Tongue (tissue), 3 donors: ENCODE results near the gene PET117. TPM values are rescaled to one million over a fixed set of nuclear protein-coding genes. Genes with fewer than 3 reads are reported as not detected.
"Not testable (repeated sequence)": the region's sequence is repeated elsewhere in the genome, so short reads cannot be mapped to it uniquely, and the experiment has no call there.

Source experiments
- DNase-seq: peaks from one replicate; pipeline ENCODE4 v3.0.0-alpha.2; 2015
- small RNA-seq: library from RNA; depleted of rRNA; stranded (forward); fragments of <200 nt; gene quantifications from one replicate; pipeline ENCODE3, GENCODE V24; 2014; ENCODE audit warnings: low replicate concordance
- total RNA-seq: library from RNA; depleted of rRNA; stranded (reverse); fragments of >200 nt; gene quantifications from one replicate; pipeline ENCODE4 v1.2.3, GENCODE V29; 2014

Gene PET117
- total RNA-seq, 1 donor from 2014 or later, result 11.8 TPM

GRCh38 chr20:18164356-18164755 is 26.7 kb downstream of the PET117 start:
- no peak for DNase-seq

GRCh38 chr20:18165553-18165952 is 27.9 kb downstream of the PET117 start:
- DNase-seq, result no peak

- DNase-seq, result no peak
Measured at GRCh38 chr20:18166241-18166881, 28.7 kb downstream of the PET117 start.

- DNase-seq, result no peak
Measured at GRCh38 chr20:18166950-18167349, 29.3 kb downstream of the PET117 start.

GRCh38 chr20:18172379-18172778 is 34.7 kb downstream of the PET117 start:
- DNase-seq, result no peak

GRCh38 chr20:18174906-18175683 is 37.4 kb downstream of the PET117 start:
- no peak for DNase-seq

- no peak for DNase-seq
Measured at GRCh38 chr20:18176318-18176785, 38.7 kb downstream of the PET117 start.

GRCh38 chr20:18180366-18180765 is 42.7 kb downstream of the PET117 start:
- DNase-seq, result not testable (repeated sequence)

GRCh38 chr20:18180815-18181214 is 43.2 kb downstream of the PET117 start:
- DNase-seq, result no peak

GRCh38 chr20:18187020-18187419 is 49.4 kb downstream of the PET117 start:
- peak; percentile 9 for DNase-seq

GRCh38 chr20:18188434-18188833 is 50.8 kb downstream of the PET117 start:
- peak; percentile 68 for DNase-seq

GRCh38 chr20:18190338-18191233 is 52.9 kb downstream of the PET117 start:
- no peak for DNase-seq

- no peak for DNase-seq
Measured at GRCh38 chr20:18191306-18191705, 53.6 kb downstream of the PET117 start.

Small RNA genes within 50 kb of the gene (small RNA-seq; reads per million reads assigned to genes)
- not detected for gene RF00019
- gene RNU7-137P, result not detected

Other genes with a start within 250 kb of the PET117 start
- gene SNX5, start 169.1 kb upstream of the PET117 start, total RNA-seq, result 127 TPM
- gene MGME1, start 168.8 kb upstream of the PET117 start, total RNA-seq, result 16.6 TPM
- gene OVOL2, start 79.9 kb upstream of the PET117 start, total RNA-seq, result 1.0 TPM
- gene KAT14, start within 50 bp of the PET117 start, total RNA-seq, result 19.1 TPM
- 25.8 TPM for gene ZNF133, start 150.7 kb downstream of the PET117 start, total RNA-seq